ENCODE measurements around the gene ABCD3. TPM values are rescaled to one million over a fixed set of nuclear protein-coding genes. Genes with fewer than 3 reads are reported as not detected.

ABCD3 gene
- total RNA-seq, 2 donors from 2014 or later: 31.0 to 35.3 TPM

GRCh38 chr1:94501426-94501825, 83.2 kb downstream of the ABCD3 start:
- H3K36me3 Mint-ChIP-seq: peaks cover 32% of the 10 kb centered on the region
- H3K9me3 Mint-ChIP-seq: no peaks in the 10 kb centered on the region
- no peak overlapping the region for H3K4me3 Mint-ChIP-seq
- peaks cover 10% of the 10 kb centered on the region in 2 donors for H3K4me1 Mint-ChIP-seq (ENCODE audit: low read depth in 2 of 2)
- DNase-seq (ENCODE audit: low spot score) (no peak), ATAC-seq (no peak)
- no peak overlapping the region for H3K27ac Mint-ChIP-seq
- H3K27me3 Mint-ChIP-seq: no peaks in the 10 kb centered on the region

- Mint-ChIP-seq H3K4me3 (no peak overlapping the region), H3K4me1 (ENCODE audit: low read depth in 2 of 2) (peaks cover 10% of the 10 kb centered on the region in 2 donors), H3K27ac (no peak overlapping the region), H3K36me3 (peaks cover 32% of the 10 kb centered on the region), H3K27me3 (no peaks in the 10 kb centered on the region), H3K9me3 (no peaks in the 10 kb centered on the region)
- ATAC-seq: no peak
- DNase-seq (ENCODE audit: low spot score): no peak
Observed at GRCh38 chr1:94501935-94502334, 83.7 kb downstream of the ABCD3 start.

- ATAC-seq (no peak), DNase-seq (ENCODE audit: low spot score) (no peak)
- Mint-ChIP-seq H3K9me3 (no peaks in the 10 kb centered on the region), H3K27me3 (no peaks in the 10 kb centered on the region), H3K36me3 (peaks cover 32% of the 10 kb centered on the region), H3K4me3 (no peak overlapping the region), H3K27ac (no peak overlapping the region), H3K4me1 (ENCODE audit: low read depth in 2 of 2) (peaks cover 10% of the 10 kb centered on the region in 2 donors)
Observed at GRCh38 chr1:94503153-94503552, 85.0 kb downstream of the ABCD3 start.

GRCh38 chr1:94504601-94505000, 86.4 kb downstream of the ABCD3 start:
- H3K36me3 Mint-ChIP-seq: peaks cover 37% of the 10 kb centered on the region
- ATAC-seq (no peak), DNase-seq (ENCODE audit: low spot score) (no peak)
- no peak overlapping the region for H3K4me3 Mint-ChIP-seq
- no peaks in the 10 kb centered on the region for H3K27me3 Mint-ChIP-seq
- H3K27ac Mint-ChIP-seq: no peak overlapping the region
- no peaks in the 10 kb centered on the region for H3K9me3 Mint-ChIP-seq
- peaks cover 10% of the 10 kb centered on the region in 2 donors for H3K4me1 Mint-ChIP-seq (ENCODE audit: low read depth in 2 of 2)

- ATAC-seq (no peak), DNase-seq (ENCODE audit: low spot score) (no peak)
- no peak overlapping the region for H3K4me3 Mint-ChIP-seq
- H3K36me3 Mint-ChIP-seq: peaks cover 9% of the 10 kb centered on the region
- H3K9me3 Mint-ChIP-seq: no peaks in the 10 kb centered on the region
- H3K27ac Mint-ChIP-seq: no peak overlapping the region
- H3K4me1 Mint-ChIP-seq (ENCODE audit: low read depth in 2 of 2): no peaks in the 10 kb centered on the region
- H3K27me3 Mint-ChIP-seq: no peaks in the 10 kb centered on the region
Observed at GRCh38 chr1:94512816-94513215, 94.6 kb downstream of the ABCD3 start.

- Mint-ChIP-seq H3K27me3 (no peaks in the 10 kb centered on the region), H3K4me1 (ENCODE audit: low read depth in 2 of 2) (no peaks in the 10 kb centered on the region), H3K27ac (no peak overlapping the region), H3K4me3 (no peak overlapping the region), H3K9me3 (no peaks in the 10 kb centered on the region), H3K36me3 (peaks cover 4% of the 10 kb centered on the region)
- ATAC-seq (no peak), DNase-seq (ENCODE audit: low spot score) (no peak)
Observed at GRCh38 chr1:94514095-94514727, 96.0 kb downstream of the ABCD3 start.

- H3K9me3 Mint-ChIP-seq: no peaks in the 10 kb centered on the region
- no peaks in the 10 kb centered on the region for H3K27me3 Mint-ChIP-seq
- no peaks in the 10 kb centered on the region for H3K4me1 Mint-ChIP-seq (ENCODE audit: low read depth in 2 of 2)
- DNase-seq (ENCODE audit: low spot score): no peak
- H3K4me3 Mint-ChIP-seq: no peak overlapping the region
- no peak for ATAC-seq
- no peak overlapping the region for H3K27ac Mint-ChIP-seq
- peaks cover 4% of the 10 kb centered on the region for H3K36me3 Mint-ChIP-seq
Observed at GRCh38 chr1:94515296-94515947, 97.2 kb downstream of the ABCD3 start.

GRCh38 chr1:94519351-94519750, 101.2 kb downstream of the ABCD3 start:
- no peaks in the 10 kb centered on the region for H3K27me3 Mint-ChIP-seq
- no peaks in the 10 kb centered on the region for H3K9me3 Mint-ChIP-seq
- no peaks in the 10 kb centered on the region for H3K36me3 Mint-ChIP-seq
- no peak overlapping the region for H3K4me3 Mint-ChIP-seq
- H3K27ac Mint-ChIP-seq: no peak overlapping the region
- no peaks in the 10 kb centered on the region for H3K4me1 Mint-ChIP-seq (ENCODE audit: low read depth in 2 of 2)
- ATAC-seq (no peak), DNase-seq (ENCODE audit: low spot score) (no peak)

- peaks cover 8 to 14% of the 10 kb centered on the region in 2 donors for H3K27me3 Mint-ChIP-seq
- no peaks in the 10 kb centered on the region for H3K9me3 Mint-ChIP-seq
- H3K4me3 Mint-ChIP-seq: no peak overlapping the region
- no peaks in the 10 kb centered on the region for H3K36me3 Mint-ChIP-seq
- no peaks in the 10 kb centered on the region for H3K4me1 Mint-ChIP-seq (ENCODE audit: low read depth in 2 of 2)
- ATAC-seq (no peak), DNase-seq (ENCODE audit: low spot score) (no peak)
- H3K27ac Mint-ChIP-seq: no peak overlapping the region
Observed at GRCh38 chr1:94522304-94522703, 104.1 kb downstream of the ABCD3 start.

- H3K36me3 Mint-ChIP-seq: no peaks in the 10 kb centered on the region
- ATAC-seq (no peak), DNase-seq (ENCODE audit: low spot score) (no peak)
- no peaks in the 10 kb centered on the region for H3K4me1 Mint-ChIP-seq (ENCODE audit: low read depth in 2 of 2)
- H3K4me3 Mint-ChIP-seq: no peak overlapping the region
- H3K27ac Mint-ChIP-seq: no peak overlapping the region
- peaks cover 13 to 14% of the 10 kb centered on the region in 2 donors for H3K27me3 Mint-ChIP-seq
- H3K9me3 Mint-ChIP-seq: no peaks in the 10 kb centered on the region
Observed at GRCh38 chr1:94524531-94524930, 106.3 kb downstream of the ABCD3 start.

GRCh38 chr1:94526152-94526980, 108.2 kb downstream of the ABCD3 start:
- Mint-ChIP-seq H3K27ac (no peak overlapping the region), H3K27me3 (peaks cover 14 to 17% of the 10 kb centered on the region in 2 donors), H3K9me3 (no peaks in the 10 kb centered on the region), H3K36me3 (no peaks in the 10 kb centered on the region), H3K4me1 (ENCODE audit: low read depth in 2 of 2) (no peaks in the 10 kb centered on the region), H3K4me3 (no peak overlapping the region)
- ATAC-seq (no peak), DNase-seq (ENCODE audit: low spot score) (no peak)

- Mint-ChIP-seq H3K9me3 (no peaks in the 10 kb centered on the region), H3K27ac (no peak overlapping the region), H3K4me1 (ENCODE audit: low read depth in 2 of 2) (no peaks in the 10 kb centered on the region), H3K27me3 (peaks cover 14 to 19% of the 10 kb centered on the region in 2 donors), H3K36me3 (no peaks in the 10 kb centered on the region), H3K4me3 (no peak overlapping the region)
- ATAC-seq (no peak), DNase-seq (ENCODE audit: low spot score) (no peak)
Observed at GRCh38 chr1:94527447-94528031, 109.3 kb downstream of the ABCD3 start.

- Mint-ChIP-seq H3K27ac (no peak overlapping the region), H3K9me3 (no peaks in the 10 kb centered on the region), H3K4me1 (ENCODE audit: low read depth in 2 of 2) (no peaks in the 10 kb centered on the region), H3K27me3 (peaks cover 19% of the 10 kb centered on the region in 2 donors), H3K4me3 (no peak overlapping the region), H3K36me3 (no peaks in the 10 kb centered on the region)
- ATAC-seq (no peak), DNase-seq (ENCODE audit: low spot score) (no peak)
Observed at GRCh38 chr1:94528299-94528698, 110.1 kb downstream of the ABCD3 start.

GRCh38 chr1:94528826-94529225, 110.6 kb downstream of the ABCD3 start:
- ATAC-seq (no peak), DNase-seq (ENCODE audit: low spot score) (no peak)
- no peak overlapping the region for H3K27ac Mint-ChIP-seq
- H3K9me3 Mint-ChIP-seq: no peaks in the 10 kb centered on the region
- H3K36me3 Mint-ChIP-seq: no peaks in the 10 kb centered on the region
- H3K4me1 Mint-ChIP-seq (ENCODE audit: low read depth in 2 of 2): no peaks in the 10 kb centered on the region
- peaks cover 23 to 25% of the 10 kb centered on the region in 2 donors for H3K27me3 Mint-ChIP-seq
- H3K4me3 Mint-ChIP-seq: no peak overlapping the region

Data from natural killer cell treated with Interleukin-12 subunit alpha and Interleukin-12 subunit beta and Interleukin-15 and Interleukin-18, amount 100 ng/mL, for 72 hours (primary cell).